AG08395 (cell line): ENCODE results near the gene CCT2.

Experiments used
- DNase-seq: peaks from one replicate; pipeline ENCODE4 v3.0.0; 2012; ENCODE audit warnings: mixed read lengths, low spot score

Gene CCT2

DNA sequence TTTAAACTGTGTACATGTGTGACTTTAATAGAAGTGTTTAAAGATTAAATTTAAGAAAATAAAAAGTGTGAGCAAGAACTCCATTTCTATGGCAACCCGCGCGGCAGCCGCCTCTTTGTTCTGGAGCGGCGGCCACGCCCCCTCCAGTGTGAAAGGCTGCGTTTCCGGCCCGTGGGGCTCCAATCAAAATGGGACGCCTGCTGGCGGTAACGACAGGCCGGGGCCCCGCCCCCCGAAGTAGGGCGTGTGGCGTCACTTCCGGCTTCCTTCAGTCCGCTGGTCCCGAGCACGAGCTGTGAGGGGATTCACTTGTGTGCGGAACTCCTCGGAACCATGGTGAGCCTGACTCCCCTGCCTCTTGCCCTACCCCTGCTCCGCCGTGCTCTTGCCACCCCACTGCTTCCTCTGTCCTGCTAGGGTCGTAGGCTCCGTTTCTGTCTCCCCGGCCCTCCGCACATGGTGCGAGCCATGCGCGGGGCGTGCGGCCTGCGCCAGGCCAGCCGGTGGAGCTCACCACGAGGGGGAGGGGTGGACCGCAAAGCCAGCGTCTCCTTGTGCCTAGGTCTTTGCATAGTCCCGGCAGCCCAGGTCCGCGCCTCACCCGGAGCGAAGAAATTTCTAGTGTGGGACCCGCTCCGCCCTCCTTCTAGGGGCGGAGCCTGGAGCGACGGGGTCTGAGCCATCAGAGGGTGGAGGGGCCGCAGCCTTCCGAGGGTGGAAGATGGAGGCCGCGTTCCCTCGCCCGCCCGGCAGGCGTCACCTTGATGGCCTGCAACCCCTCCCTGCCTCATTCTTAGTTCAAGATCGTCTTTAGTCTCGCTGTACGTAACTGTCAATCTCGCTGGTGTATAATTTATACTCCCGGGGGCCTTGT lies at the start of gene CCT2:
CCT2 (plus strand) TSS at position 271 of the 874 bp plus-strand sequence; CDS start at position 334, 63 bp downstream.
- DNase-seq = peak; percentile 97

DNA sequence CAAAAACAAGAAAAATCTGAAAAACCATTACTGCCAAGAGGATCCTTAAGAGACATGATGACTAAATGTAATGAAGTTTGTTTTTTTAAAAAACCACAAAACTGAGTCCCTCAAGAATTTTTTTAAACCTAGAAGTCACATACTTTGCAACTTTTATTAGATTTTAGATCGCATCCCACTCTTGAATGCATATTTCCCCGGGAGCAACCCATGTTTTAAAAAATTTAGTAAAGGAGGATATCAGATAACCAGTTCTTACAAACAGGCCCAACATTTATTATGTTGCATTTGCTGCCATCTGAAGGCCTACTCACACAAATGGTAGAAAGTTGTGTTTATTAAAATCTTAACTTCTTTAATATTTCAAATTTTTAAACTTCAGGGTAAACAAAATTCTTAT lies 44.3 kb upstream of the CCT2 start:
- DNase-seq = peak; percentile 26

DNA sequence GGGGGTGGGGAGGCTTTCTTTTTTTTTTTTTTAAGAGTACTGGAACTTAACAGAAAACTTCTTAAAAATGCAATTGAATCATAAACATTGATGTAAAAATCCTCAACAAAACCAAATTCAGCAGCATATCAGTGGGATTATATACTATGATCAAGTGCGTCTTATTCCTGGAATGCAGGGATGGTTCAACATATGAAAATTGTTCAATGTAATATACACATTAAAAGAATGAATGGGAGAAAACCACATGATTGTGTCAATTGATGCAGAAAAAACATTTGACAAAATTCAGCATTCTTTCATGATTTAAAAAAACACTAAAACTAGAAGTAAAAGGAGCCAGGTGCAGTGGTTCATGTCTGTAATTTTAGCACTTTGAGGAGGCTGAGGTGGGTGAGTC lies 41.2 kb upstream of the CCT2 start:
- no peak for DNase-seq

DNA sequence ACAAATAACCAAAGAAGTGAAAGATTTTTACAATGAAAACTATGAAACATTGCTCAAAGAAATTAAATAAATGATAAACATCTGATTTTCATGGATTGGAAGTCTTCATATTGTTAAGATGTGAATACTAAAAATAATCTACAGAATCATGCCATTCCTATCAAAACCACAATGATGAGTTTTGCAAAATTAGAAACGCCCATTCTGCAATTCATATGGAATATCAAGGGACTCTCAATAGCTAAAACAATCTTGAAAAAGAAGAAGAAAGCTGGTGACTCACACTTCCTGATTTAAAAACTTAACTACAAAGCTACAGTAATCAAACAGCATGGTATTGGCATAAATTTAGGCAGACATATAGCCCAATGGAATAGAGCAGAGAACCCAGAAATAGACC lies 40.2 kb upstream of the CCT2 start:
- DNase-seq = no peak

DNA sequence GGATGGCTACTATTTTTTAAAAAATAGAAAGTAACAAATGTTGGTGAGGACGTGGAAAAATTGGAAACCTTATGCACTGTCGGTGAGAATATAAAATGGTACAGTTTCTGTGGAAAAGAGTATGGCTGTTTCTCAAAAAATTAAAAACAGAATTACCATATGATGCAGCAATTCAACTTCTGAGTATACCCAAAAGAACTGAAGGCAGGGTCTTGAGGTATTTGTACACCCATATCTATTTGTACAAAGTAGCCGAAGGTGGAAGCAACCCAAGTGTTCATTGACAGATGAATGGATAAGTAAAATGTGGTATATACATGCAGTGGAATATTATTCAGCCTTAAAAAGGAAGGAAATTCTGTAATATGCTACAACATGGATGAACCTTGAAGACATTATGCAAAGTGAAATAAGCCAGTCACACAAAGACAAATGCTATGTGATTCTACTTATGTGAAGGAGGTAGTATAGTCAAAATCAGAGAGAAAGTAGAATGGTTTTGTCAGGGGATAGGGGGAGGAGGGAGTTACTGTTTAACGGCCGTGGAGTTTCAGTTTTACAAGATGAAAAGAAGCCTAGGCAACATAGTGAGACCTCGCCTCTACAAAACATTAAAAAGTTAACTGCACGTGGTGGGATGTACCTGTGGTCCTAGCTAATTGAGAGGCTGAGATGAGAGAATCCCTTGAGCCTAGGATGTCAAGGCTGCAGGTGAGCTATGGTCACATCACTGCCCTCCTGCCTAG lies 38.4 kb upstream of the CCT2 start:
- DNase-seq = no peak

DNA sequence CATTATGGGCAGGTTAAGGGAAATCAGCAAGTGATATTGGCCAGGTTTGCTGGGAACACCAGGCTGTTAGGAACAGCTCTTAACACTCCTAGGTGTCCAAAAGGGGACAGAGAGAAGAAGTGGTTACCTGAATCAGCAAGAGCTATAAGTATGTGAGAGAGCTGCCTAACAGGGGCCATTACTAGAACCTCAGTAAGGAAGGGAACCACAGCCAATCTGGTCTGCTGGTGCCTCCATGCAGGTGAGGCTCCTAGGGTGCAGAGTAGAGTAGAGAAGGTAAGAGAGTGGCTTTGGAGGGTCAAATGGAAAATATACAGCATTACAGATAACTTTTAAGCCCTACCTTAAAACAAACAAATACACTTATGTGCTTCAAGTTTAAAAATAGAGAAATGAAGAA lies 36.6 kb upstream of the CCT2 start:
- no peak for DNase-seq

DNA sequence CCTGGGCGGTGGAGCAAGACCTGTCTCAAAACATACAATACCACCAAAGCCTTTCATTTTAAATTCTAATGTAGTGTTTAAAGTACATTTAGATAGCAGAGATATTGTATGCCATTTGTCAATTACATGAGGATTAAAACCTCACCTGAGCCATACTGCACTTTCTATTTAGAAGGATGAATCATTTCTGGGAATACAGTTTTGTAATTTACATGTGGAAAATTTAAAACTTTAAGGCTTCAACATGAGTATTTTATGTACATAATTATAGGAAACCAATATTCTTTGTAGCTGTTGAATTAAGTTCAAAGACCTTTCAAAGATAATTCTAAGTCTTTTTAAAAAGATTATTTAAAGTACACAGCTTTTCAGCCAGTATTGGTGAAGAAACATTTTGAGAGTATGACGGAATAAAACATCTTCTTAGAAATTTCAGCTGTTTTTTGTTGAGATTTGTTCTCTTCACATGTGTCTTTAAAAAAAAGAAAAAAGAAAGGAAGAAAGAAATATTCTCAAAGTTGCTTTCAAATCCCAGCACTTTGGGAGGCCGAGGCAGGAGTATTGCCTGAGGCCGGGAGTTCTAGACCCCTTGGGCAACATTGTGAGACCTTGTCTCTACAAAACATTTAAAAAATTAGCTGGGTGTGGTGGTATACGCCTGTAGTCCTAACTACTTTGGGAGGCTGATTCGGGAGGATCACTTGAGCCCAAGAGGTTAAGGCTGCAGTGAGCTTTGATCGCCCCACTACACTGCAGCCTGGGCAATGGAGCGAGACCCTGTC lies 34.5 kb upstream of the CCT2 start:
- DNase-seq = no peak

DNA sequence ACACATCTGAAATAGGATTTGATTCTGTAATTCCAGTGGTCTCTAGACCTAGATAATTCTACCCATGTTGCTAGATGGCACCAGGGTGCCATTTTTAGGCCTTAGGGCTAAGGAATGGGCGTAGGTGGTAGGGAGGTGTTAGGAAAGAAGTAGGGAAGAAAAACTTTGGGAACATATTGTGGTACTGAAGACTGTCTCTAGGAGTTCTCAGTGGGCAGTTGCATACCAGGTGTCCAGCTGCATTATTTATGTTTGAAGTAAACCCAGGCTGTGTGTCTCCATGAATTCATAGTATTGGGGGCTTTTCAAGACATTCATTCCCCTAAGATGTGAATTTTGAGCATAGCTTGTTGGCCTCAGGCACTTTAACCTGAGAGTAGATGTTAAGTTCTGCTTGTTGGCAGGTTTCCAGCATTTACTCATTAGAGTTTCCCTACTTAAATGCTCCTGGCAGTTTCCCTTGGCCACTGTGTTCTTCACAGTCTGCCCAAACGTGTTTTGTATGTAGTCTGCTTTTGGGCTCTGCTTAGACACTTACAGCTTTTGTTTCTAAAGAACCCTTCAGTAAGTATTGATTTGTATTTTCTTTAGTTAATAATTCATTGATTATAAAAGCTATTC lies 31.5 kb upstream of the CCT2 start:
- peak; percentile 22 for DNase-seq

DNA sequence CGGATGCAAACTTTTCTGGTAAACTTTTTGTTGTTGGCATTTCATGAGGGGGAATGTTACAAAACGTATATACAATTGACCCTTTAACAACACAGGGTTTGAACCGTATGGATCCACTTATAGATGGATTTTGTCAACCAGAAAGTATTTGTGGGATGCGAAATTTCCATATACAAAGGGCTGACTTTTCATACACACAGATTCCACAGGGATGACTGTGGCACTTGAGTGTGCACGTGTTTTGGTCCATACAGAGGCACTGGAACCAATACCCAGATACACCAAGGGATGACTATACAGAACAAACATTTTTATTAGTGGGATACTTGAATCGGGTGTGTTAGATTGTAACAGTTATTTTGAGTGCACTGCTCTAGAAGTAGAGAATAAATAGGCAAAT lies 29.8 kb upstream of the CCT2 start:
- peak; percentile 93 for DNase-seq

DNA sequence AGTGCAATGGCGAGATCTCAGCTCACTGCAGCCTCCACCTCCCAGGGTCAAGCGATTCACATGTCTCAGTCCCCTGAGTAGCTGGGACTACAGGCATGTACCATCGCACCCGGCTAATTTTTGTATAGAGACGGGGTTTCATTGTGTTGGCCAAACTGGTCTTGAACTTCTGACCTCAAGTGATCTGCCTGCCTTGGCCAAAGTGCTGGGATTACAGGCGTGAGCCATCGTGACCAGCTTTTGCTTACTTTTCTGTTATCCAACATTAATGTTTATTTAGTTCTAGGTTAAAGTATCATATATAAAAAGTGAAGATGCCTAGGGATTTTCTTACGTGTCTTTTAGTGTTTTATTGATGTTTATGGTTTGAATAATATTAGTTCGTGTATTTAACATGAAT lies 28.9 kb upstream of the CCT2 start:
- no peak for DNase-seq

DNA sequence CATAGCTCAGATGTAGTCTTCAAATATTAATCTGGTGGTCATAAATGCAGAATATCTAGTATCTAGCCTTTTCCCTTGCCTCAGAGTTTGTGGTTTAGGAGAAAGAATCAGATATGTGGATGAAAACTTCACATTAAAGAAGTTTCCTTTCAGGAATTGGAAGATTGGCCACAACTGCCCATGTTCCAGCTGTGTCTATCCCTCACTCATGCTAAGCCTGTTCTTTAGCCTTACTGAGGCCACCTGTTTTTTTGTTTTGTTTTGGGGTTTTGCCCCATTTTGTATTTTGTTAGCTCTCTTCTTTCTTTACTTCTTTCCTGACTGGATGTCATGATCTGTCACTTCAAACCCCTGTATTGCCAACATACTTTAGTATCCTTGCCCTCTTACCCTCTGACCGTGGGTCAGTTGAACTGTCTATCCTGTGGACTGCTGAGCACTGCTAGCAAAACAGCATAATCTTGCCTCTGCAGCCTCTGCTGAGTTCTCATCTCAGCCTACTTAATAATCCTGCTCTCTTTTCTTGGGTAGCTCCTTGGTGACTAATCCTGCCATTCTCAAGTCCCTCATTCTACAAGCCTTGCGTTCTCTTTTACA lies 22.0 kb upstream of the CCT2 start:
- DNase-seq = no peak

DNA sequence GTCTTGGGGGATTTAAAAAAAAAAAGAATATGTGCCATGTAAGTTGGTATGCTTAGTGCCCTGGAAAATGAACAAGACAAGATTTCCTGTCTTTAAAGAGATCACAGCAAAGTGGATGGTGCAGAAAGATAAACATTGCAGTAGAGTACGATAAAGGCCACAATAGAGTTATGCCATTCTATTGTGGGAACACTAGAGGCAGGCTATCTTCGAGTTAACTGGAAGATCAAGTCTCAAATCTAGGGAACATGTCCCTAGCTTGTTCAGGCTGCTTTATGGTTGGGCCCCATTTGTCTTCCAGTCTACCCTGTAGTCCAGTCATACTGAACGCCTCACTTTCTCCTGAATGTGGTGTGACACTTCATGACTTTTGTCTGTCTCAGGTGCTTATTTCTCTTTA lies 18.7 kb upstream of the CCT2 start:
- no peak for DNase-seq

DNA sequence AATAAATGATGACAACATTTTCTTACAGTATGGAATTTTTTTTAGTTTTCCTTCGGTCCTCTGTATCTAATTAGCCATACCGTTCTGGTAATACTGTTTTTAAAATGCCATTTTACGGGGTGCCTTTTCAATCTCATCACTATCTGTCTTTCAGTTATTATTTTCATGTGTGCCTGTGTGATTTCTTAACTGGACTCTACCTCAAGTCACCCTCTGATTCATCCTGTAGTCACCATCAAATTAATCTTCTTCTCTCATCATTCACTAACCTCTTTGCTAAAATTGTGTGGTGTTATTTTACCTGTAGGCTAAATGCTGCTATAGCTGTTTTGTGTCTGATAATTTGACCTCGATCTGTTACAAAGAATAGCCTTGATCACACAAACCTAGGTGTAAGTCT lies 16.0 kb upstream of the CCT2 start:
- DNase-seq = peak; percentile 26

DNA sequence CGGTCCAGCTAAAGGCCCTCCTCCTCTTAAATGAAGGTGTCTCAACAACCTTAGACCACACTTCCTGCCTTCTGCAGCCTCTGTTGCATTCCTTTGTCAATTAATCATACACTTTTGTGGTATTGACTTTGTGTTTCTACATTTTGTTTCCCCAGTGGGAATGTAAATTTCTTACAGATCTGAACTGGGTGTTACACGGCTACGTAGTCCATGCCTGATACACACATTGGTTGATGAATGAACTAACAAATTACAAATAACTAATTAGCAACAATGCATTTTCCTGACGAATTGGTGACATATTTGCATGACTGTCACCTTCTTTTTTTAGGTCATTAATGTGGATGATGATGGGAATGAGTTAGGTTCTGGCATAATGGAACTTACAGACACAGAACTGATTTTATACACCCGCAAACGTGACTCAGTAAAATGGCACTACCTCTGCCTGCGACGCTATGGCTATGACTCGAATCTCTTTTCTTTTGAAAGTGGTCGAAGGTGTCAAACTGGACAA lies 15.2 kb upstream of the CCT2 start:
- peak; percentile 43 for DNase-seq

DNA sequence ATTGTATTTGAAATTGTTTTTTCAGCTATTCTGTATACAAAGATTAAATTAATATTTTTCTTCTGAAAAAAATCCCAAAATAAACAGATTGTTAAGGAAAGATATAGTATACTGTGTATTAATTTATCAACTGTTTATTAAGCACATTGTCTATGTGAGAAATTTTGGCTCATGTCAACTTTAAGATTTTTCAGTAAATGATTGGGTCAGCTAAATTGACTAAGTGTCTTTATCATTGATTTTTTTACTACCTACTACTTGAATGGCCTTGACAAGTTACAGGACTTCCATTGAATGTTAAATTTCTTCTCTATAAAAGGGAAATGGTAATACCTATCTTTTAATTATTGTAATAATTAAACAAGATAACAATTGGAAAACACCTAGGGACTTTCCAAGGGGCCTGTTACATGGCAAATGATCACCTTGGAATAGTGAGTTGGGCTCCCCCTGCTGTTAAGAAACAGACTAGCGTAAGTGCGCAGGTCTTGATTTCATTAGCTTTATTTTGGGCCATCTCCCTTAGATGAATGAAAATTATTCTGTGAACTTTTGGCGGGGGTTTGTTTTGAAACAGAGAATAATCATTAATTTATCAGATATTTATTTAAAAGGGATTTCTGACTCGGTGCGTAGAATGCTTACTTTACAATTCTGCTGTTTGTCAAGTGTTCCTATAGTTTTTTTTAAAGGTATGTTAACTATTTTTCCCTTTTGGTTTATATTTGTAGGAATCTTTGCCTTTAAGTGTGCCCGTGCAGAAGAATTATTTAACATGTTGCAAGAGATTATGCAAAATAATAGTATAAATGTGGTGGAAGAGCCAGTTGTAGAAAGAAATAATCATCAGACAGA lies 14.5 kb upstream of the CCT2 start:
- peak; percentile 58 for DNase-seq

DNA sequence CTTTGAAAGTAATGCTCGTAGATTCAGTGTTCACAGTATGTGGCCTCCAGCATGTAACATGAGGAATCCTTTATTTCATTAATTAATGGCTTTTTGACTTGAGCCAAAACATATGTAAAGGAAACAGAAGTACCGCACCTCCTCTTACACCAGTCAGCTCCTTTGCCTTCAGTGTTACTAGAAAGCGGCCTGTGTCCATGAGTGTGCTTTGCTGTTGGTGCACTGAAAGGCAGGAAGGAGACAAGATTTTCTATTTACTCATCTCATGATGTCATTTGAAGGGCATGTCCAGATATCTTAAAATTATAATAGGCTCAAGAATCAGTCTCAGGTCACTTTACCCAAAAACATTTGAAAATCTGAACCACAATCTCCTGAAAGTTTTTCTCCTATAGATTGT lies 9.9 kb upstream of the CCT2 start:
- no peak for DNase-seq

DNA sequence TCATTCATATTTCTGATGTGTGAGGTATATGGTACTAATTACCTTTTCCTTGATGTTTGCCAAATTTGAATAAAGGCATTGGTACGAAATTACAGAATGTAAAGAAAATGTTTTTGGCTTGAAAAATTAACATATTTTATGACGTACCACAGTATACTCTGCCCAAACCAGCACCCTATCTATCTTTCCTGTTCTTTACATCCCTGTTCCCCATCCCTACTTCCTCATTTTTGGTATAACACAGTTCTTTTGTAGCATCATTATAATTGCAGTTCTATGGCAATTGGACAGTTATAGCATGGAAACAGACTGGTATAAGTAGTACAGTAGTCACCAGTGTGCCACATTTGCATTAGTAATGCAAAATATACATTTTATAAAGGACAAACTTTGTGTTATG lies 7.0 kb upstream of the CCT2 start:
- DNase-seq = no peak

DNA sequence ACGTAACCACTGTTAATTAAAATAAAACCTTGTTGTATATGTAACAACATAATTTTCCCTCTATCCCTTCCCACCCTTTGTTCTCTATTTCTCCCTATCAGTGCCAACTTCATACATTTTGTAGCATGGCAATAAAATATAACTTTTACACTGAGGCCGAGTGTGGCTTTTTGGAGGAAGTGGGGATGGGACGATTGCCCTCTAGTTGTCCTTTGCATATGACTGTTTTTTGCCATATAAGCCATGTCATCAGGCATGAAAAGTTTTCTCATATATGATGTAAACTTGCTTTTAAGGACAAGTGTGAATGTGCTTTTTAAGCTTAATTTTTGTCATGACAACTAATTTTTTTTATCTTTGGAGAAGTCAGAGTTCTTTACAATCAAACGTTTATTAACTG lies 6.2 kb upstream of the CCT2 start:
- DNase-seq = no peak

DNA sequence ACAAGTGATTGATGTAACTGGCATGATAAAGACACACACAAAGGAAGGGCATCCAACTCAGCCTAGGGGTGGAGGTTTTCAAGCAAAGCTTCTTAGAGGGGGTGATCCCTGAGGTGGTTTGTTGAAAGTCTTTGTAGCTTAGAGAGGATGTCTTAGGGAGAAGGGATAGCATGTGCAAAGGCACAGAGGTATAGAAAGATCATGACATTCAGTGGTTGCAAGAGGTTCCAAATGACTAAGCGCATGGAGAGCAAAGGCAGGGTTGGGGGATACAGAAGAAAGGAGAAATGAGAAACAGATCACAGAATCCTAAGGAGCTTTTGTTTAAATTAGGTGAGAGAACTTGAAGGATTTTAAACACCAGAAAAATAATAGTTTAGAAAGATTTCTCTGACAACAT lies 5.2 kb upstream of the CCT2 start:
- DNase-seq = no peak

DNA sequence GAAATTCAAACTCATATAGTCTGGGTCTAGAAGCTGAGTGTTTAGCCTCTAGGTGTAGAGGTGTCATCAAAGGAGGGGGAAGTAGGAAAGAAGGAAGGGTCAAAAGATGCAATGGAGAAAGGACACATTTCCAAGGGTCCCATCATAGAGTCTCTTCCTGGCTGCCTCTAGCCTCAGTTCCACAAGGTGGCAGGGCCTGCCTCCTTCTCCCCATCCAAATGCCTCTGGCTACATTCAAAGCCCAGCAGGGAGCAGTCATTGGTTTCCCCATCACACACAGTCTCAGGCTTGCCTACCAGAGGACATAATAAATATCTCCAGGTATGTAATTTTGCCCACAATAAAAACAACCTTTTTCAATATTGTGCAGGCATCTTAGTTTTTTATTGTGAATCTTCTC lies 2.1 kb upstream of the CCT2 start:
- DNase-seq = peak; percentile 4

DNA sequence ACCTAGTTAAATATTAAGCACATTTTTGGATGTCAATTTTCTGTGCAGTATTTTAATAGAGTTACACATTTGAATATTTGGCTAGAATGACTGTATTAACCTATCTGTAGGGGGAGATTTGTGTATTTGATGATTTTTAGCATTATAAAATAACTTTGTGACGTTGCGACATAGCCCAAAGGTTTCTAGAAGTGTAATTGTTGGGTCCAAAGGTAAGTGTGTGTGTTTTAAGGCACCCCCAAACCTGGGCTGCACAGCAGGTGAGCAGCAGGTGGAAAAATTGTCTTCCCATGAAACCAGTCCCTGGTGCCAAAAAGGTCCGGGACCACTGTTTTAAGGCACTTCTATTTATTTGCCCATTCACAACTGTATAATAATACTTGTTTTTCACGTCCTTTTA lies 3.3 kb downstream of the CCT2 start:
- no peak for DNase-seq
